Omental fat pad (tissue), 4 donors: ENCODE measurements around the gene CSNK1G1. TPM values are rescaled to one million over a fixed set of nuclear protein-coding genes. Genes with fewer than 3 reads are reported as not detected.
"Not testable (repeated sequence)": the region's sequence is repeated elsewhere in the genome, so short reads cannot be mapped to it uniquely, and the experiment has no call there.

Experiments
- ATAC-seq: fragments of 150-250 bp; one replicate; pipeline ENCODE4 v1.9.1; 2016; ENCODE audit warnings: mild to moderate bottlenecking, moderate library complexity; ENCODE audit not compliant: low FRiP score
- DNase-seq: peaks from one replicate; pipeline ENCODE4 v3.0.0-alpha.2; 2019; ENCODE audit warnings: low spot score
- CTCF ChIP-seq, 3 donors: fragments of 450-650 bp; IDR thresholded peaks; one replicate each; pipeline ENCODE4 v1.5.1; 2016 to 2017; ENCODE audit warnings: antibody characterized with exemption in 3 of 3, mild to moderate bottlenecking in 3 of 3, moderate library complexity in 2 of 3
- total RNA-seq, 4 donors: library from RNA; depleted of rRNA; stranded (reverse); fragments of >200 nt; gene quantifications; one replicate each; pipeline ENCODE4 v1.1.0, GENCODE V29; 2016

CSNK1G1 gene
- total RNA-seq, 4 donors from 2014 or later: 13.6 to 23.3 (median 21.7) TPM

GRCh38 chr15:64386291-64386690, 30.3 kb upstream of the CSNK1G1 start:
- DNase-seq: no peak
- TF ChIP-seq CTCF (IDR thresholded peaks at IDR 0.05): no peak
- ATAC-seq: no peak

GRCh38 chr15:64383760-64384159, 27.8 kb upstream of the CSNK1G1 start:
- no peak for TF ChIP-seq CTCF (IDR thresholded peaks at IDR 0.05)
- DNase-seq: no peak
- no peak for ATAC-seq

GRCh38 chr15:64381000-64381751, 25.2 kb upstream of the CSNK1G1 start, which contains the start of gene PCLAF:
TSS of gene PCLAF (minus strand) at chr15:64381441. CDS start at chr15:64381371, 70 bp downstream.
- ATAC-seq (peak; percentile 100), DNase-seq (peak; percentile 86)
- TF ChIP-seq CTCF (IDR thresholded peaks at IDR 0.05): no peak

- not testable (repeated sequence) for DNase-seq, ATAC-seq
Observed at GRCh38 chr15:64380130-64380870, 24.3 kb upstream of the CSNK1G1 start.

GRCh38 chr15:64379216-64379960, 23.4 kb upstream of the CSNK1G1 start:
- no peak for DNase-seq
- no peak for TF ChIP-seq CTCF (IDR thresholded peaks at IDR 0.05)
- no peak for ATAC-seq

- no peak for DNase-seq
- ATAC-seq: no peak
- TF ChIP-seq CTCF (IDR thresholded peaks at IDR 0.05): no peak
Observed at GRCh38 chr15:64373360-64373759, 17.4 kb upstream of the CSNK1G1 start.

- not testable (repeated sequence) for ATAC-seq, DNase-seq
Observed at GRCh38 chr15:64371383-64371782, 15.4 kb upstream of the CSNK1G1 start.
